ENCODE data around the gene SLC9A9.

- TF ChIP-seq PPARA (CRISPR knock-in tag; IDR thresholded peaks at IDR 0.05; ENCODE audit: borderline replicate concordance) (no peak), CSRNP3 (CRISPR knock-in tag; IDR thresholded peaks at IDR 0.05) (no peak), OSR1 (CRISPR knock-in tag; IDR thresholded peaks at IDR 0.05) (no peak), CSDC2 (CRISPR knock-in tag; IDR thresholded peaks at IDR 0.05) (no peak), RARB (CRISPR knock-in tag; IDR thresholded peaks at IDR 0.05) (no peak), ZNF565 (CRISPR knock-in tag; conservative IDR thresholded peaks at IDR 0.05; ENCODE audit: low read depth) (no peak), ARNTL (CRISPR knock-in tag; IDR thresholded peaks at IDR 0.05; ENCODE audit: borderline replicate concordance, low read depth) (no peak), ESRRG (CRISPR knock-in tag; IDR thresholded peaks at IDR 0.05) (no peak)
- TF ChIP-seq, protein P1, sequence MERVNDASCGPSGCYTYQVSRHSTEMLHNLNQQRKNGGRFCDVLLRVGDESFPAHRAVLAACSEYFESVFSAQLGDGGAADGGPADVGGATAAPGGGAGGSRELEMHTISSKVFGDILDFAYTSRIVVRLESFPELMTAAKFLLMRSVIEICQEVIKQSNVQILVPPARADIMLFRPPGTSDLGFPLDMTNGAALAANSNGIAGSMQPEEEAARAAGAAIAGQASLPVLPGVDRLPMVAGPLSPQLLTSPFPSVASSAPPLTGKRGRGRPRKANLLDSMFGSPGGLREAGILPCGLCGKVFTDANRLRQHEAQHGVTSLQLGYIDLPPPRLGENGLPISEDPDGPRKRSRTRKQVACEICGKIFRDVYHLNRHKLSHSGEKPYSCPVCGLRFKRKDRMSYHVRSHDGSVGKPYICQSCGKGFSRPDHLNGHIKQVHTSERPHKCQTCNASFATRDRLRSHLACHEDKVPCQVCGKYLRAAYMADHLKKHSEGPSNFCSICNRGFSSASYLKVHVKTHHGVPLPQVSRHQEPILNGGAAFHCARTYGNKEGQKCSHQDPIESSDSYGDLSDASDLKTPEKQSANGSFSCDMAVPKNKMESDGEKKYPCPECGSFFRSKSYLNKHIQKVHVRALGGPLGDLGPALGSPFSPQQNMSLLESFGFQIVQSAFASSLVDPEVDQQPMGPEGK (CRISPR knock-in tag; IDR thresholded peaks at IDR 0.05; ENCODE audit: borderline replicate concordance), result no peak
Observed at GRCh38 chr3:143360244-143360643, 488.0 kb downstream of the SLC9A9 start.
